Smooth muscle cell (in vitro differentiated cells): ENCODE data around the gene BZW2. TPM values are rescaled to one million over a fixed set of nuclear protein-coding genes. Genes with fewer than 3 reads are reported as not detected.
"Not testable (repeated sequence)": the region's sequence is repeated elsewhere in the genome, so short reads cannot be mapped to it uniquely, and the experiment has no call there.

Experiments used
- DNase-seq: peaks from one replicate; lab custom pipeline; 2025; ENCODE audit not compliant: unreplicated experiment; lab: John Stamatoyannopoulos, UW
- H2AFZ ChIP-seq: fragments of 200-600 bp; sonication (generic); 2 replicates; pipeline ENCODE4 v1.6.0; 2016; ENCODE audit warnings: antibody characterized with exemption, low read depth, mild to moderate bottlenecking
- H3F3A ChIP-seq: fragments of 200-600 bp; sonication (generic); 2 replicates; pipeline ENCODE4 v1.6.0; 2017; ENCODE audit warnings: antibody characterized with exemption, low read depth
- H3K27ac ChIP-seq: fragments of 200-600 bp; sonication (generic); 2 replicates; pipeline ENCODE4 v1.5.1; 2016; ENCODE audit warnings: low read depth, mild to moderate bottlenecking
- H3K27me3 ChIP-seq: fragments of 200-600 bp; sonication (generic); 2 replicates; pipeline ENCODE4 v1.6.1; 2016; ENCODE audit warnings: low read depth, mild to moderate bottlenecking
- H3K36me3 ChIP-seq: fragments of 200-600 bp; sonication (generic); 2 replicates; pipeline ENCODE4 v1.5.1; 2016; ENCODE audit warnings: low read depth
- H3K4me1 ChIP-seq: fragments of 200-600 bp; sonication (generic); 2 replicates; pipeline ENCODE4 v1.5.1; 2016; ENCODE audit warnings: low read depth
- H3K4me2 ChIP-seq: fragments of 200-600 bp; sonication (generic); 2 replicates; pipeline ENCODE4 v1.6.0; 2016; ENCODE audit warnings: mild to moderate bottlenecking
- H3K4me3 ChIP-seq: fragments of 200-600 bp; sonication (generic); 2 replicates; pipeline ENCODE4 v1.5.1; 2016; ENCODE audit warnings: mild to moderate bottlenecking
- H3K79me2 ChIP-seq: fragments of 200-600 bp; sonication (generic); 2 replicates; pipeline ENCODE4 v1.6.0; 2016; ENCODE audit warnings: low read depth, mild to moderate bottlenecking
- H3K9ac ChIP-seq: fragments of 200-600 bp; sonication (generic); 2 replicates; pipeline ENCODE4 v1.6.0; 2016; ENCODE audit warnings: low read depth
- H3K9me3 ChIP-seq: fragments of 200-600 bp; sonication (generic); replicated peaks from 2 replicates; pipeline ENCODE4 v1.5.1; 2016; ENCODE audit warnings: low read depth
- H4K20me1 ChIP-seq: fragments of 200-600 bp; sonication (generic); 2 replicates; pipeline ENCODE4 v1.6.0; 2016; ENCODE audit warnings: low read depth
- CTCF ChIP-seq: fragments of 200-600 bp; sonication (generic); IDR thresholded peaks from 2 replicates; pipeline ENCODE4 v1.5.1; 2017; ENCODE audit warnings: borderline replicate concordance, mild to moderate bottlenecking, antibody characterized with exemption; ENCODE audit not compliant: insufficient read depth, poor library complexity, severe bottlenecking
- WGBS: methylation state at CpG from one replicate; pipeline ENCODE4 v1.1.7; 2016; ENCODE audit warnings: low lambda C conversion rate; 5-methylcytosine and 5-hydroxymethylcytosine counted together
- polyA plus RNA-seq: library from polyadenylated mRNA; unstranded; fragments of >200 nt; fragmentation: Nextera tagmentation; extraction: Ambion mirVana; gene quantifications from 2 replicates; pipeline ENCODE4 v1.2.1, GENCODE V29; 2016
- total RNA-seq: library from RNA; depleted of rRNA; stranded (reverse); fragments of >200 nt; gene quantifications from 2 replicates; pipeline ENCODE4 v1.2.3, GENCODE V29; 2014

BZW2 gene
- total and polyA plus RNA-seq, 2 experiments from 2014 or later = 56.1 to 83.7 TPM

- no peak for TF ChIP-seq CTCF
- Histone ChIP-seq H3K4me2 (no peak overlapping the region), H3K36me3 (no peaks in the 10 kb centered on the region), H3F3A (peaks cover 14% of the 10 kb centered on the region), H3K27me3 (no peaks in the 10 kb centered on the region), H3K9ac (no peak overlapping the region), H3K4me3 (no peak overlapping the region), H3K9me3 (no peaks in the 10 kb centered on the region), H3K4me1 (peaks cover 25% of the 10 kb centered on the region), H3K79me2 (peaks cover 97% of the 10 kb centered on the region), H2AFZ (no peak overlapping the region), H3K27ac (peak overlapping the region; percentile 34), H4K20me1 (peaks cover 53% of the 10 kb centered on the region)
- 98% methylated on average over 2 of the region's 2 CpGs for WGBS
- no peak for DNase-seq
Observed at GRCh38 chr7:16652888-16653287, 6.9 kb downstream of the BZW2 start.

DNA sequence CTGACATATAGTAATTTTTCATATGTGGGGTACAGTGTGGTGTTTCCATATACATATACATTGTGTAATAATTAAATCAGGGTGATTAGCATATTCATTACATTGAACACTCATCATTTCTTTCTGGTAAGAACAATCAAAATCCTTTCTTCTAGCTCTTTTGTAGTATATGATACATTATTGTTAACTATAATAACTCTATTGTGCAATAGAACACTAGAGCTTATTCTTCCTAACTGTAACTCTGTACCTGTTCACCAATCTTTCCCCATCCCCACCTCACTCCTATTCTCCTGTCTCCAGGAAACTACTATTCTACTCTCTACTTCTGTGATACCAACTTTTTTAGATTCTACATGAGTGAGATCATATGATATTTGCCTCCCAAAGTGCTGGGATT lies 9.4 kb downstream of the BZW2 start:
- Histone ChIP-seq H3K4me1 (peaks cover 26% of the 10 kb centered on the region), H3K79me2 (peaks cover 96% of the 10 kb centered on the region)

GRCh38 chr7:16656141-16656540 lies 10.2 kb downstream of the BZW2 start:
- no peak overlapping the region for H3K4me2 ChIP-seq
- peaks cover 96% of the 10 kb centered on the region for H3K79me2 ChIP-seq
- WGBS = 79% methylated on average over 1 of the region's 1 CpG
- H3K27me3 ChIP-seq = no peaks in the 10 kb centered on the region
- H2AFZ ChIP-seq = no peak overlapping the region
- no peak overlapping the region for H3K9ac ChIP-seq
- H3K36me3 ChIP-seq = no peaks in the 10 kb centered on the region
- no peak overlapping the region for H3K4me3 ChIP-seq
- H3K9me3 ChIP-seq = no peaks in the 10 kb centered on the region
- peaks cover 23% of the 10 kb centered on the region for H3F3A ChIP-seq
- DNase-seq = no peak
- H3K27ac ChIP-seq = no peak overlapping the region
- peaks cover 25% of the 10 kb centered on the region for H4K20me1 ChIP-seq
- H3K4me1 ChIP-seq = peaks cover 33% of the 10 kb centered on the region
- no peak for TF ChIP-seq CTCF

More for the DNA sequence above, 9.4 kb downstream of the BZW2 start:
- Histone ChIP-seq H3K27me3 (no peaks in the 10 kb centered on the region), H4K20me1 (peaks cover 31% of the 10 kb centered on the region), H3K36me3 (no peaks in the 10 kb centered on the region), H3K9ac (no peak overlapping the region), H3K27ac (no peak overlapping the region), H3K9me3 (no peaks in the 10 kb centered on the region), H3K4me2 (no peak overlapping the region), H3K4me3 (no peak overlapping the region), H2AFZ (no peak overlapping the region), H3F3A (peaks cover 17% of the 10 kb centered on the region)
- no peak for DNase-seq
- TF ChIP-seq CTCF = no peak

DNA sequence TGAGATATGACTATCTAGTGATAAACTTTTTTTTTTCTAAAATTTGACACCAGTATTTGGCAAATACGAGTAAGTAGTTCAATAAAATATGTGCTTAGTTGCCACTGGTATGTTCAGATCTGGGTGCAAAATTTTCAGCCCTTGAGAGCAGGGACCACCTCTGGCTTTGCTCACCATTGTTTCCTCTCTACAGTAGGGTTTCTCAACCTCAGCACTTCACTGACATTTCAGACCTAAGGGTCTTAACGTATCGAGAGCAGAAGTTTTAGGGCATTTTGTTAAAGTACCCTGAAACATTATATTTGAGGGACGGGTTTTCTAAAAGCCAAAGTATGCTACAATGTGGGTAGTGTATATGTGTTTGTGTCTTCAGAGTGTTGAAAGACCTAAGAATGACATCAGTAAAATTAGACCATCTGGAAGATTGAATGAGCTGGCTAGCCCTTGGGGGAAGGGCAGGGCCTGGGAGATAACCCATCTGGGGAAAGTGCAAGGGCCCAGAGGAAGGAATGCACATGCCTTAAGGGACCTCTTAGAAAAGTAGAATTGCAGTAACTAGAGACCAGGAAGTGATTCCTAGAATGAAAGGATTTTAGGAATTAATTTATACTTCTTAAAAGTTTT lies 11.8 kb downstream of the BZW2 start:
- Histone ChIP-seq H2AFZ (no peak overlapping the region), H3K4me2 (peak overlapping the region; percentile 66), H3K27me3 (no peaks in the 10 kb centered on the region), H3K9me3 (no peaks in the 10 kb centered on the region), H3K36me3 (no peaks in the 10 kb centered on the region), H3K27ac (peak overlapping the region; percentile 86), H4K20me1 (peaks cover 8% of the 10 kb centered on the region), H3K79me2 (peaks cover 95% of the 10 kb centered on the region), H3F3A (peaks cover 28% of the 10 kb centered on the region), H3K4me1 (peaks cover 48% of the 10 kb centered on the region), H3K9ac (peak overlapping the region; percentile 49), H3K4me3 (peak overlapping the region; percentile 3)
- 9% methylated on average over 4 of the region's 4 CpGs for WGBS
- no peak for DNase-seq
- TF ChIP-seq CTCF = peak; percentile 16

GRCh38 chr7:16659854-16660497 lies 14.0 kb downstream of the BZW2 start:
- not testable (repeated sequence) for H3K9me3 ChIP-seq, H3K36me3 ChIP-seq, H2AFZ ChIP-seq, H3K9ac ChIP-seq, H4K20me1 ChIP-seq, H3K27me3 ChIP-seq, H3K4me3 ChIP-seq, DNase-seq
- Histone ChIP-seq H3K27ac (peak overlapping the region; percentile 85), H3F3A (peaks cover 18% of the 10 kb centered on the region), H3K79me2 (peaks cover 95% of the 10 kb centered on the region), H3K4me2 (peak overlapping the region; percentile 67), H3K4me1 (peaks cover 48% of the 10 kb centered on the region)
- WGBS = 87% methylated on average over 8 of the region's 8 CpGs
